Adrenal gland (tissue), 5 donors: ENCODE measurements around the gene ARL8A.

Source experiments
- CTCF ChIP-seq, 6 experiments: fragments of 450-650 bp in 4 of 6; fragments of 200-600 bp in 2 of 6; sonication (generic) in 1 of 6; IDR thresholded peaks; 1 replicate in 5 of 6; 2 replicates in 1 of 6; pipeline versions ENCODE4 v1.5.1 to v1.8.0; 2016 to 2021; ENCODE audit warnings: antibody characterized with exemption in 6 of 6, mild to moderate bottlenecking in 2 of 6, moderate library complexity in 1 of 6
- POLR2A ChIP-seq, 2 donors: fragments of 450-650 bp; IDR thresholded peaks; one replicate each; pipeline ENCODE4 v1.6.1; 2017; ENCODE audit warnings: antibody characterized with exemption in 2 of 2, mild to moderate bottlenecking in 2 of 2, moderate library complexity in 1 of 2
- donor health status: DM: no; HTN: no; CAD: no.

DNA sequence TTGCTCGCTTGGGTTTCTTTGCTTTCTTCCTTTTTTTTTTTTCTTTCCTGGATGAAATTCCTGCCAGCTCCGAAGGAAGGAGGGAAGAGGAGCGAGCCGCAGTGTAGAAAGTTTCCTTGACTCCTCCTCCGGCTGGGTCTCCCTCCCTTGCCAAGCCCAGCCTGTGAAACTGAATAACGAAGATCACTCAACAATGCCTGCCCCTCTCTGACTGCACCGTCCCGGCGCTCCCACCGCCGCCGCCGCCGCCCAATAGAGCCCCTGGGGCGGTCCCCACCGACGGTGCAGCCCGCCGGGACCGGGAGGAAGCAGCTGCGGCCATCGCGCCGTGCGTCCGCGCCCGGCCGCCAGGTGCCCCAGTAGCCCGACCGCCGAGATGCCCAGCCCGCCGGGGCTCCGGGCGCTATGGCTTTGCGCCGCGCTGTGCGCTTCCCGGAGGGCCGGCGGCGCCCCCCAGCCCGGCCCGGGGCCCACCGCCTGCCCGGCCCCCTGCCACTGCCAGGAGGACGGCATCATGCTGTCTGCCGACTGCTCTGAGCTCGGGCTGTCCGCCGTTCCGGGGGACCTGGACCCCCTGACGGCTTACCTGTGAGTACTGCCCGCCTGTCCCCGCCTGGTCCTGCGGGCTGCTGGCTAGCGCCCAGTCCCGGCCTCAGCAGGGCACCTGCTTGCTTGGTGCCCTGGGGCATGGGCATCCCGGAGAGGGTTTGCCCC, 49.2 kb upstream of the ARL8A start, which contains the start of gene LGR6:
- peak in 2 of 6 experiments; percentile 10 to 22 for TF ChIP-seq CTCF (IDR thresholded peaks at IDR 0.05)
- no peak for TF ChIP-seq POLR2A (IDR thresholded peaks at IDR 0.05)
